Upper lobe of left lung (tissue), 4 donors: ENCODE data around the gene CELA1.

Source experiments
- EP300 ChIP-seq, 4 donors: sonication (generic); formaldehyde crosslinking; IDR thresholded peaks; one replicate each; pipeline ENCODE4 v1.5.1; 2017; ENCODE audit warnings: antibody characterized with exemption in 4 of 4, control low read depth in 2 of 4
- POLR2A ChIP-seq, 4 donors: fragments of 450-650 bp; IDR thresholded peaks; one replicate each; pipeline ENCODE4 v1.5.1; 2016 to 2017; ENCODE audit warnings: antibody characterized with exemption in 4 of 4, mild to moderate bottlenecking in 2 of 4
- TF ChIP-seq, protein P1 (sequence below), 6 experiments: fragments of 450-650 bp in 4 of 6; fragments of 200-600 bp in 2 of 6; sonication (generic) in 2 of 6; IDR thresholded peaks; one replicate each; pipeline ENCODE4 v1.5.1; 2016 to 2019; ENCODE audit warnings: antibody characterized with exemption in 6 of 6

DNA sequence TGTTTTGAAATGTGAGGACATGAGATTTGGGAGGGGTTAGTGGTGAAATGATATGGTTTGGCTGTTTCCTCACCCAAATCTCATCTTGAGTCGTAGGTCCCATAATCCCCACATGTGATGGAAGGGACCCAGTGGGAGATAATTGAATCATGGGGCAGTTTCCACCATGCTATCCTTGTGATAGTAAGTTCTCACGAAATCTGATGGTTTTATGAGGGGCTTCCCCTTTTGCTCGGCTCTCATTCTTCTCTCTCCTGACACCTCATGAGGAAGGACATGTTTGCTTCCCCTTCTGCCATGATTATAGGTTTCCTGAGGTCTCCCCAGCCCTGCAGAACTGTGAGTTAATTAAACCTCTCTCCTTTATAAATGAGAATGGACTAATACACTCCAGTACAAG is 26.7 kb upstream of the CELA1 start:
- TF ChIP-seq, protein P1, sequence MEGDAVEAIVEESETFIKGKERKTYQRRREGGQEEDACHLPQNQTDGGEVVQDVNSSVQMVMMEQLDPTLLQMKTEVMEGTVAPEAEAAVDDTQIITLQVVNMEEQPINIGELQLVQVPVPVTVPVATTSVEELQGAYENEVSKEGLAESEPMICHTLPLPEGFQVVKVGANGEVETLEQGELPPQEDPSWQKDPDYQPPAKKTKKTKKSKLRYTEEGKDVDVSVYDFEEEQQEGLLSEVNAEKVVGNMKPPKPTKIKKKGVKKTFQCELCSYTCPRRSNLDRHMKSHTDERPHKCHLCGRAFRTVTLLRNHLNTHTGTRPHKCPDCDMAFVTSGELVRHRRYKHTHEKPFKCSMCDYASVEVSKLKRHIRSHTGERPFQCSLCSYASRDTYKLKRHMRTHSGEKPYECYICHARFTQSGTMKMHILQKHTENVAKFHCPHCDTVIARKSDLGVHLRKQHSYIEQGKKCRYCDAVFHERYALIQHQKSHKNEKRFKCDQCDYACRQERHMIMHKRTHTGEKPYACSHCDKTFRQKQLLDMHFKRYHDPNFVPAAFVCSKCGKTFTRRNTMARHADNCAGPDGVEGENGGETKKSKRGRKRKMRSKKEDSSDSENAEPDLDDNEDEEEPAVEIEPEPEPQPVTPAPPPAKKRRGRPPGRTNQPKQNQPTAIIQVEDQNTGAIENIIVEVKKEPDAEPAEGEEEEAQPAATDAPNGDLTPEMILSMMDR (IDR thresholded peaks at IDR 0.05) = no peak
- TF ChIP-seq EP300 (IDR thresholded peaks at IDR 0.05) (no peak), POLR2A (IDR thresholded peaks at IDR 0.05) (no peak)
